ENCODE measurements around the gene CBX5. TPM values are rescaled to one million over a fixed set of nuclear protein-coding genes. Genes with fewer than 3 reads are reported as not detected.

The CBX5 gene
- total and polyA plus RNA-seq, 9 of the 15 experiments (the other 6 are each of a cell fraction or from before 2014, with no cell fraction given): 32.6 to 102 (median 59.2) TPM

DNA sequence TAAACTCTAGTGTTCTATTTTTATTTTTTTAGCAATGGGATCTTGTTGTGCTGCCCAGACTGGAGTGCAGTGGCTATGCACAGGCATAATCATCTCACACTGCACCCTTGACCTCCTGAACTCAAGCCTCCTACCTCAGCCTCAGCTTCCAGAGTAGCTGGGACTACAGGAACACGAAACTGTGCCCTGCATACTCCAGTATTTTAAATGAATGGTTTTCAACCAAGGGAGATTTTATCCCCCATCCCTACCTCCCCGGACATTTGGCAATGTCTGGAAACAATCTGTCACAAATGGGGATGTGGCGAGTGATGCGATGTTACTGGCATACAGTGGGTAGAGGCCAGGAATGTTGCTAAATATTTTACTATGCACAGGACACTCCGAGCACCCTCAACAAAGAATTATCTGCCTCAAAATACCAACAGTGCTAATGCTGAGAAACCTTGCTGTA, 2.1 kb downstream of the CBX5 start:
- Histone ChIP-seq H3K4me1 (replicated peaks in 1 of 2; ENCODE audit: control insufficient read depth in 2 of 2, insufficient read depth in 2 of 2, low read length in 2 of 2) (peaks cover 8 to 14% of the 10 kb centered on the region in 2 experiments; a peak in 3 of 5 replicates), H3K9ac (ENCODE audit: insufficient read depth in 1 of 2, low read depth in 2 of 2, low read length in 2 of 2) (peak overlapping the region; percentile 59 to 100), H3K4me3 (peak overlapping the region; percentile 71), H3K9me3 (replicated peaks; ENCODE audit: control insufficient read depth, insufficient read depth, low read depth, low read length) (no peaks in the 10 kb centered on the region), H3K4me2 (ENCODE audit: insufficient read depth, low read length) (peak overlapping the region; percentile 100), H3K79me2 (ENCODE audit: control insufficient read depth, insufficient read depth, low read length) (peaks cover 92% of the 10 kb centered on the region), H3K27ac (ENCODE audit: extremely low read depth, low read depth, low read length) (peak overlapping the region; percentile 99), H3K9me1 (ENCODE audit: control insufficient read depth, insufficient read depth, low read length) (no peaks in the 10 kb centered on the region), H4K20me1 (replicated peaks; ENCODE audit: control insufficient read depth, insufficient read depth, low read length) (peaks cover 22% of the 10 kb centered on the region), H2AFZ (ENCODE audit: low read depth, low read length) (no peak overlapping the region), H3K27me3 (ENCODE audit: control insufficient read depth in 2 of 2, insufficient read depth in 2 of 2, low read length in 2 of 2) (no peaks in the 10 kb centered on the region), H3K36me3 (ENCODE audit: control insufficient read depth, insufficient read depth, low read length) (peaks cover 67% of the 10 kb centered on the region)
- TF ChIP-seq POLR2AphosphoS2 (IDR thresholded peaks at IDR 0.05; ENCODE audit: low read length) (peak; percentile 91; the same call in 1 of the 2 replicates), KDM5B (IDR thresholded peaks at IDR 0.05; ENCODE audit: insufficient replicate concordance, low read depth, low read length) (peak; percentile 21), ZNF121 (CRISPR knock-in tag; conservative IDR thresholded peaks at IDR 0.05) (0 out of 2 replicates have a peak, but pooled peaks have one; percentile 6), ZNF445 (CRISPR knock-in tag; IDR thresholded peaks at IDR 0.05; ENCODE audit: low read depth) (peak; percentile 63; the same call in 1 of the 2 replicates), PYGO2 (tag; IDR thresholded peaks at IDR 0.05) (no peak), CBX5 (IDR thresholded peaks at IDR 0.05; ENCODE audit: borderline replicate concordance, low read depth) (no peak), ZNF583 (CRISPR knock-in tag; IDR thresholded peaks at IDR 0.05) (no peak)
- TF ChIP-seq, protein P1, sequence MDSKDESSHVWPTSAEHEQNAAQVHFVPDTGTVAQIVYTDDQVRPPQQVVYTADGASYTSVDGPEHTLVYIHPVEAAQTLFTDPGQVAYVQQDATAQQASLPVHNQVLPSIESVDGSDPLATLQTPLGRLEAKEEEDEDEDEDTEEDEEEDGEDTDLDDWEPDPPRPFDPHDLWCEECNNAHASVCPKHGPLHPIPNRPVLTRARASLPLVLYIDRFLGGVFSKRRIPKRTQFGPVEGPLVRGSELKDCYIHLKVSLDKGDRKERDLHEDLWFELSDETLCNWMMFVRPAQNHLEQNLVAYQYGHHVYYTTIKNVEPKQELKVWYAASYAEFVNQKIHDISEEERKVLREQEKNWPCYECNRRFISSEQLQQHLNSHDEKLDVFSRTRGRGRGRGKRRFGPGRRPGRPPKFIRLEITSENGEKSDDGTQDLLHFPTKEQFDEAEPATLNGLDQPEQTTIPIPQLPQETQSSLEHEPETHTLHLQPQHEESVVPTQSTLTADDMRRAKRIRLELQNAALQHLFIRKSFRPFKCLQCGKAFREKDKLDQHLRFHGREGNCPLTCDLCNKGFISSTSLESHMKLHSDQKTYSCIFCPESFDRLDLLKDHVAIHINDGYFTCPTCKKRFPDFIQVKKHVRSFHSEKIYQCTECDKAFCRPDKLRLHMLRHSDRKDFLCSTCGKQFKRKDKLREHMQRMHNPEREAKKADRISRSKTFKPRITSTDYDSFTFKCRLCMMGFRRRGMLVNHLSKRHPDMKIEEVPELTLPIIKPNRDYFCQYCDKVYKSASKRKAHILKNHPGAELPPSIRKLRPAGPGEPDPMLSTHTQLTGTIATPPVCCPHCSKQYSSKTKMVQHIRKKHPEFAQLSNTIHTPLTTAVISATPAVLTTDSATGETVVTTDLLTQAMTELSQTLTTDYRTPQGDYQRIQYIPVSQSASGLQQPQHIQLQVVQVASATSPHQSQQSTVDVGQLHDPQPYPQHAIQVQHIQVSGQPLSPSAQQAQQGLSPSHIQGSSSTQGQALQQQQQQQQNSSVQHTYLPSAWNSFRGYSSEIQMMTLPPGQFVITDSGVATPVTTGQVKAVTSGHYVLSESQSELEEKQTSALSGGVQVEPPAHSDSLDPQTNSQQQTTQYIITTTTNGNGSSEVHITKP (IDR thresholded peaks at IDR 0.05; ENCODE audit: partially characterized antibody): no peak
- FAIRE-seq: peak; percentile 26
- ATAC-seq: no peak
- intact Hi-C loops (cut with micrococcal nuclease): no loop called here
- 9% methylated on average over 5 of the region's 5 CpGs for WGBS (ENCODE audit: insufficient coverage, low coverage, missing lambda C conversion rate)
- in situ Hi-C loops (cut with MboI): no loop called here
- no TSS peak for BruUV-seq (replicated peaks)
- peak in 1 of 4 experiments; percentile 49 for DNase-seq (ENCODE audit: extremely low read depth in 1 of 4, low spot score in 3 of 4)
- ChIA-PET POLR2A (interaction anchor here (0.7 to 1.0 kb wide), 4 partner anchors 9 to 62 kb away, joined by 3 read pairs; no protein-coding TSS in a partner anchor), CTCF (ENCODE audit: low intra/inter-chr PET ratio) (no interaction called here)
